Rectal smooth muscle tissue (tissue), 1 donor: ENCODE results near the gene LIN28A.

Source experiments
- H3K27ac ChIP-seq: one replicate; pipeline ENCODE4 v1.7.0; 2013; ENCODE audit warnings: low read depth, low read length, inconsistent platforms
- H3K27me3 ChIP-seq: one replicate; pipeline ENCODE4 v1.7.0; 2013; ENCODE audit warnings: low read length; ENCODE audit not compliant: control insufficient read depth, insufficient read depth
- H3K36me3 ChIP-seq: one replicate; pipeline ENCODE4 v1.7.0; 2013; ENCODE audit warnings: low read length; ENCODE audit not compliant: control insufficient read depth, insufficient read depth
- H3K4me1 ChIP-seq: one replicate; pipeline ENCODE4 v1.7.0; 2013; ENCODE audit warnings: low read length; ENCODE audit not compliant: control insufficient read depth, insufficient read depth
- H3K4me3 ChIP-seq: one replicate; pipeline ENCODE4 v1.7.0; 2013; ENCODE audit warnings: low read length
- H3K9ac ChIP-seq: one replicate; pipeline ENCODE4 v1.7.0; 2013; ENCODE audit warnings: low read length

Gene LIN28A

GRCh38 chr1:26395754-26396153 is 14.9 kb upstream of the LIN28A start:
- H3K27ac ChIP-seq, result no peak overlapping the region
- H3K4me1 ChIP-seq, result no peaks in the 10 kb centered on the region
- no peak overlapping the region for H3K9ac ChIP-seq

GRCh38 chr1:26399034-26399433 is 11.6 kb upstream of the LIN28A start:
- Histone ChIP-seq H3K27ac (no peak overlapping the region), H3K36me3 (no peaks in the 10 kb centered on the region), H3K27me3 (no peaks in the 10 kb centered on the region), H3K9ac (no peak overlapping the region), H3K4me3 (no peak overlapping the region), H3K4me1 (no peaks in the 10 kb centered on the region)

More at GRCh38 chr1:26395754-26396153, 14.9 kb upstream of the LIN28A start:
- no peak overlapping the region for H3K4me3 ChIP-seq
- no peaks in the 10 kb centered on the region for H3K27me3 ChIP-seq
- H3K36me3 ChIP-seq, result no peaks in the 10 kb centered on the region

GRCh38 chr1:26401891-26402290 is 8.7 kb upstream of the LIN28A start:
- H3K4me1 ChIP-seq, result no peaks in the 10 kb centered on the region
- H3K9ac ChIP-seq, result no peak overlapping the region
- H3K27me3 ChIP-seq, result no peaks in the 10 kb centered on the region
- no peaks in the 10 kb centered on the region for H3K36me3 ChIP-seq
- no peak overlapping the region for H3K27ac ChIP-seq
- H3K4me3 ChIP-seq, result no peak overlapping the region

GRCh38 chr1:26403656-26404055 is 7.0 kb upstream of the LIN28A start:
- Histone ChIP-seq H3K4me3 (no peak overlapping the region), H3K27ac (no peak overlapping the region), H3K36me3 (no peaks in the 10 kb centered on the region), H3K4me1 (no peaks in the 10 kb centered on the region), H3K9ac (no peak overlapping the region), H3K27me3 (no peaks in the 10 kb centered on the region)

- H3K27ac ChIP-seq, result no peak overlapping the region
- H3K27me3 ChIP-seq, result peaks cover 5% of the 10 kb centered on the region
- no peak overlapping the region for H3K4me3 ChIP-seq
- H3K36me3 ChIP-seq, result no peaks in the 10 kb centered on the region
- no peak overlapping the region for H3K9ac ChIP-seq
- no peaks in the 10 kb centered on the region for H3K4me1 ChIP-seq
These were observed 6.0 kb upstream of the LIN28A start for GRCh38 chr1:26404641-26405040.

GRCh38 chr1:26405281-26405915 is 5.2 kb upstream of the LIN28A start:
- no peaks in the 10 kb centered on the region for H3K36me3 ChIP-seq
- H3K9ac ChIP-seq, result no peak overlapping the region
- peaks cover 9% of the 10 kb centered on the region for H3K27me3 ChIP-seq
- H3K4me1 ChIP-seq, result no peaks in the 10 kb centered on the region
- H3K27ac ChIP-seq, result no peak overlapping the region
- H3K4me3 ChIP-seq, result no peak overlapping the region

GRCh38 chr1:26408604-26409003 is 2.0 kb upstream of the LIN28A start:
- Histone ChIP-seq H3K27me3 (peaks cover 33% of the 10 kb centered on the region), H3K9ac (no peak overlapping the region), H3K36me3 (no peaks in the 10 kb centered on the region), H3K4me3 (no peak overlapping the region), H3K27ac (no peak overlapping the region), H3K4me1 (no peaks in the 10 kb centered on the region)

GRCh38 chr1:26409191-26409807 is 1.3 kb upstream of the LIN28A start:
- H3K27ac ChIP-seq, result no peak overlapping the region
- H3K9ac ChIP-seq, result no peak overlapping the region
- no peaks in the 10 kb centered on the region for H3K36me3 ChIP-seq
- H3K4me3 ChIP-seq, result no peak overlapping the region
- H3K4me1 ChIP-seq, result no peaks in the 10 kb centered on the region
- peaks cover 36% of the 10 kb centered on the region for H3K27me3 ChIP-seq

GRCh38 chr1:26411624-26412074 is 1.0 kb downstream of the LIN28A start:
- H3K4me1 ChIP-seq, result no peaks in the 10 kb centered on the region
- no peak overlapping the region for H3K9ac ChIP-seq
- no peaks in the 10 kb centered on the region for H3K36me3 ChIP-seq
- H3K4me3 ChIP-seq, result no peak overlapping the region
- H3K27ac ChIP-seq, result no peak overlapping the region
- peaks cover 39% of the 10 kb centered on the region for H3K27me3 ChIP-seq

GRCh38 chr1:26412180-26412840 is 1.7 kb downstream of the LIN28A start:
- H3K4me3 ChIP-seq, result no peak overlapping the region
- H3K36me3 ChIP-seq, result no peaks in the 10 kb centered on the region
- H3K27ac ChIP-seq, result no peak overlapping the region
- no peak overlapping the region for H3K9ac ChIP-seq
- peaks cover 39% of the 10 kb centered on the region for H3K27me3 ChIP-seq
- no peaks in the 10 kb centered on the region for H3K4me1 ChIP-seq

- Histone ChIP-seq H3K9ac (no peak overlapping the region), H3K27ac (no peak overlapping the region), H3K36me3 (no peaks in the 10 kb centered on the region), H3K4me3 (no peak overlapping the region), H3K27me3 (peaks cover 39% of the 10 kb centered on the region), H3K4me1 (no peaks in the 10 kb centered on the region)
These were observed 2.4 kb downstream of the LIN28A start for GRCh38 chr1:26413031-26413430.

GRCh38 chr1:26417111-26417759 is 6.6 kb downstream of the LIN28A start:
- no peaks in the 10 kb centered on the region for H3K4me1 ChIP-seq
- H3K27ac ChIP-seq, result no peak overlapping the region
- no peak overlapping the region for H3K9ac ChIP-seq
- no peaks in the 10 kb centered on the region for H3K36me3 ChIP-seq
- peaks cover 14% of the 10 kb centered on the region for H3K27me3 ChIP-seq
- H3K4me3 ChIP-seq, result no peak overlapping the region
